GM21367 (cell line): Measurements from ENCODE around the gene PRKCH.
"Not testable (repeated sequence)": the region's sequence is repeated elsewhere in the genome, so short reads cannot be mapped to it uniquely, and the experiment has no call there.

Experiments used
- ATAC-seq: cut with Tn5 transposase; IDR thresholded peaks from one replicate; pipeline ENCODE4 v1.9.1; 2021; ENCODE audit not compliant: unreplicated experiment

The PRKCH gene

DNA sequence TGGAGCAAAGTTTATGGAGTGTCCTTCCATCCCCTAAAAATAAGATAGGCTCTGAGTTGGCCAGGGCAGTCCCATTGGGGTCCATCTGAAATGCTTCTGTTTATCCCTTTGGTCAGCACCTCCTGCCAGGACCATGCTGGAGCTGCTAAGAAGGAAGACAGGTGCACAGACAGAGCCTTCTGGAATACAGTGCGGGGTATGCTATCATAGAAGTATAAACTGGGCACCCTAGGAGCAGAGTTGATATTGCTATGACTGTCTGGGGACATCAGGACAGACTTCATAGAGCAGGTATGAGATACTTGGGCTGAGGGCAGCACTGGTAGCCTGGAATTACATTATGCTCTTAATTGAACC lies 203.5 kb downstream of the PRKCH start:
- no peak for ATAC-seq

DNA sequence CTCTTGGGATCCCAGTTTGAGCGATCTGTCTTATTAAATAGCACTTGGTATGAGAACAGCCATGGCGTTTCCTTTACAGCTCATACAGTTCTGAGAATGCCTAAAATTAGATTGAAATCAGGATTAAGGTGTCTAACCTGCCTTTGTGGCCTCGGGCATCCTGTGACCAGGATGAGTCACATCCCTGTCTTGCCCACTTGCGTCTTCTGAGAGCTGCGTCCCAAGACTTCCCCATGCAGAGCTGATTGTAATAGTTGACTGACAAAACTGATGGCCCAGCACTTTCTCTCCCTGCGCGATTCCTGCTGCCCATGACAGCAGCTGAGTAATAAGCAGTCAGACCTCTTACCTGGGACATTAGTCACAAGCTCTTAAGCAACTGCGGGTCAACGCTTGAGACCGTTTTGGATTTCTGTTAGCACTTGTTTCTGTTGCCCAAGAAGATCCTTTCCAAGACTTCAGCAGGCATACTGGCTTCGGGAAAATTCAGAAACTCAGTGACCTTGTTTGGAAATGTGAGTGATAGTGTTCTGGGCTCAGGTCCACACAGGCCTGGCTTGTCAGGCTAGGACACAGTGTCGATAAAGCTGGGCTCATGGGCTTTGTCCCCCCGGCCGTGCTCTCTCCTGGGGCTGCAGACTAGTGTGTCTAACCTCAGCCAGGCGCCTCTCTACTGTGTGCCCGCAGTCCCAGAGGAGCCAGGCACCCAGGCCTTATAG lies 204.1 kb downstream of the PRKCH start:
- ATAC-seq, result peak; percentile 69

- ATAC-seq, result no peak
These were observed 205.3 kb downstream of the PRKCH start for GRCh38 chr14:61526405-61527312.

- ATAC-seq, result no peak
These were observed 206.1 kb downstream of the PRKCH start for GRCh38 chr14:61527325-61528100.

DNA sequence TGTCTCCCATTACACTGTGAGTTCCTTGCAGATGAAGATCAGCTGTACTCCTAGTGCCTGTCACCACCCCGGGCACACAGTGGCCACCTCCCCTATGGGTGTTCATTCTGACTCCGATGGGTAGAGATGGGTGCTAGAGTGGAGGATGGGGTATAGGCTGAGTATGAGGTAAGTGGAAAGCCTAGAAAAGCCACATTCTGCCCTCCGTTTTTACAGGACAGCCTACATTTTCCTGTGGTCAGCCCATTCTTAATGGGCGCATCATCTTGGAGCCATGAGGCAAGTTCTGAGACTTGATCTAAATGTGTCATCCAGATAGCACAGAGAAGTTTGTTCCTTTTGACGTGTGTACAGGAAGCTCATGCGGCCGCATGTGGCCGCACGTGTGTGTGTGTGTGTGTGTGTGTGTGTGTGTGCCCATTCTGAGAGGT lies 207.2 kb downstream of the PRKCH start:
- no peak for ATAC-seq

DNA sequence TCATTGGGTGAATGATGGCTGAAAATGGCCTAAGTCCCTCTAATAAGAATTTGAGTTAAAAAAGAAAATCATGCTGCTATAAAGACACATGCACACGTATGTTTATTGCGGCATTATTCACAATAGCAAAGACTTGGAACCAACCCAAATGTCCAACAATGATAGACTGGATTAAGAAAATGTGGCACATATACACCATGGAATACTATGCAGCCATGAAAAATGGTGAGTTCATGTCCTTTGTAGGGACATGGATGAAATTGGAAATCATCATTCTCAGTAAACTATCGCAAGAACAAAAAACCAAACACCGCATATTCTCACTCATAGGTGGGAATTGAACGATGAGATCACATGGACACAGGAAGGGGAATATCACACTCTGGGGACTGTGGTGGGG lies 208.0 kb downstream of the PRKCH start:
- ATAC-seq, result not testable (repeated sequence)

- ATAC-seq, result no peak
These were observed 208.9 kb downstream of the PRKCH start for GRCh38 chr14:61530296-61530695.

GRCh38 chr14:61530896-61531295 lies 209.5 kb downstream of the PRKCH start:
- ATAC-seq, result no peak

DNA sequence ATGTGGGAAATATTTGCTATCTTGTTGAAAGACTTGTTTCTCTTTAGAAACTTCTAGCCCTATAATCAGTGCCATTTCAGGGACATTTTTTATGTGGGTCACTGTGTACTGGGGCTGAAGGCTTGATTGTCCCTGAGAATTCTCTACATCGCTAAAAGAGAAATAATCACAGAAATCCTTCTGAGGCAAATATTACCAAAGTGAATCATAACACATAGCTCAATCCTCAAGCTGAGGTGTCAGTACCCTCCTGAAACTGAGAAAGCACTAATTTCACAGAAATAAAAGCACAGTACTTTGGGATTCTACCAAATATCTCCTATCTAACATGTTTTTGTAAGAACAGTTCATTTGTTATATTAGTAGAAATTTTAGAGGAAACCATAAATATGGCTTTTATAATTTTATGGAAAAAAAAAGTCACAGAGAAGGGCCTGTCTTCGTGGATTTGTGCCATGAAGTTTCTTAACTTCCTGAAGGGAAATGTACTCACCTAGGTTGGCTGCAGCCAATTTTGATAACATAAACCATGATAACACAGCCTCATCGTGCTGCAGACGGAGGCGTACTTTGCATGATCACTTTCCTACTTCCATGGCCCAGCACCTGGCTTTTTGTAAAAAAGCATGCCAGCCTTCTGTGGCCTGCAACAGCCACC lies 210.2 kb downstream of the PRKCH start:
- ATAC-seq, result no peak

DNA sequence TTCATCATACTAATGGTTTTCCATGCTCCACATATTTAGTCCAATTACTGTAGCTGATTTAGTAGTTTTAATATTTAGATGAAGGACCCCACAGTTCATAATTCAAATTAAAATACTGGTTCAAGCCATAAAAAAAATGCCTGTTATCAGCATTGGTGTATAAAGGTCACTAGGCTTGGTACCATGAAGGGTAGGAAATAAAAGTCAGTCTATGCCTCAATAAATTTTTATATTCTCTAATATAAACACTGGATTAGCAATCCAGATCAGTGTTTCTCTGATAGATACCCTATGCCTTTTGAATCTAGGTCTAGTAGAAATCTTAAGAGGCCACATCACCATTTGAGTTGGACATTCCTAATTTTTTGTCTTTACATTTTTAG lies 210.7 kb downstream of the PRKCH start:
- no peak for ATAC-seq

GRCh38 chr14:61532763-61533162 lies 211.4 kb downstream of the PRKCH start:
- ATAC-seq, result no peak

GRCh38 chr14:61533513-61534255 lies 212.3 kb downstream of the PRKCH start:
- ATAC-seq, result no peak

DNA sequence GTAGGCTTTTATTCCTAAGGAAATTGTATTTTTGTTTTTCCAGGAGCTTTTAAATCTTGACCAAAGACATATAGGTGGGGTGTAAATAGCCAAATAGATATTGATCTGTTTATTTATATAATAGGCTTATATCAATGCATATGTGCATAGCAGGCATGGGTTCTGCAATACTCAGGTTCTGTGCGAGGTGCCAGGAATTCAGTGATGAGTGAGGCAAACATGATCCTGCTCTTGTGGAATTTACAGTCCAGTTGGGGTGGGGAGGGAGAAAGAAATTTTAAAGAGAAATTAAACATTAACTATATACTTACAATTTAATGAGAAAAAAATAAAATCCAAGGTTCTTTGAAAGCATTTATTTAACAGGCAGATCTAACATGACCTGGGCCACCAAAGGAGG lies 213.7 kb downstream of the PRKCH start:
- ATAC-seq, result no peak

DNA sequence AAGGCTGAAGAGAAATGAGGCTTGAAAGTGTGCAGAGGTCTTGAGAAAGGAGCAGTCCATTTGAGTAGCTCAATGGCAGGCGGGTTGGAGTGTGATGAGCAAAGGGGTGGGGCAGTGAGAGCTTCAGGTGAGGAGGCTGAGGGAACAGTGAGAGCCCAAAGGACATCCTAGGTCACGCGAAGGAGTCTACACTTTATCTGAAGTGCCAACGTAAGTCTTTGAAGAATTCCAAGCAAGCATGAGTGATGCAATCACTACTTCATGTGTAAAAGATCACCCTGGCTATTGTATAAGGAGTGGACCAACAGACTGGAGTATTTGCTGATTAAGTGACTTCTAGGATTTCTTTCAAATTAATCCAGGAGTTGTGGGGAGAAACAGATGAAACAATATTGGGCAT lies 214.1 kb downstream of the PRKCH start:
- no peak for ATAC-seq

GRCh38 chr14:61536661-61537562 lies 215.5 kb downstream of the PRKCH start:
- no peak for ATAC-seq

- ATAC-seq, result no peak
These were observed 216.4 kb downstream of the PRKCH start for GRCh38 chr14:61537563-61538463.

- ATAC-seq, result no peak
These were observed 217.2 kb downstream of the PRKCH start for GRCh38 chr14:61538464-61539022.

DNA sequence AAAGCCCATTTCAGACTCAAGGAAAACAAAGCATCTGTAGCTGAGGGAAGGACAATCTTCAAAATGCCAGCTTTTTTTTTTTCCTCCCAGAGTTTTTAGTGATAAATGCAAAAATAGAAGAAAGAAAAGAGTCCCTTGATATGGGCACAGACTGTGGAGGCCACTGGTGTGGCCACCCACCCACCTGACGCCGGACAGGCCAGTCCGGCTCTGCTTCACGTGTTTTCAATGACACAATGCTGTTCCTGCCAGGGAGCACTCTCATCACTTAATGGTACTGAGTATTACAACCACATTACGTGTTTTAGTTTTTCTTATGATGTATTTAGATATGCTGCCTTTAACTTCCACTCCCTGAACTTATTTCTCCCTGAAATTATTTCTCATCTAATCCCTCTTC lies 218.3 kb downstream of the PRKCH start:
- ATAC-seq, result no peak
